CD4-positive, alpha-beta T cell treated with Interleukin-10 for 1 hour (primary cell): ENCODE measurements around the gene ST6GALNAC3.

Source experiments
- DNase-seq: peaks from one replicate; pipeline ENCODE4 v3.0.0-alpha.2; 2020

ST6GALNAC3 gene

DNA sequence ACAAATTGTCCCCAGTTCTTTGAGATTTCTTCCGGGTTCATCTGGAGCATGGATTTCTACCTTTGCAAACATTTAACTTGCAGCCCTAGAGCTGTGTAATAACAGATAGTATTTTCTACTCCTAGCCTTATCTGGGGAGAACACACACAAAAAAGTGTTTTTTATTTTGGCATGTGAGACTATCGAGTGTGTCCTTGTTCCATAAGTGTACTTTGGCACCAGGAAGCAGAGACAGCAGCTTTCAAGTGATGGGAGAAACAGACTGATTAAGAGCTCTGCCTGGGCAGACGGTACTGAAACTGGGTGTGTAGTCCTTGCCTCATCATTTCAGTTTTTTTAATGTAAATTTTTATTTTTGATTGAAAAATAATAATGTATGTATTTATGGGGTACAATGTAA lies 297.4 kb downstream of the ST6GALNAC3 start:
- no peak for DNase-seq

DNA sequence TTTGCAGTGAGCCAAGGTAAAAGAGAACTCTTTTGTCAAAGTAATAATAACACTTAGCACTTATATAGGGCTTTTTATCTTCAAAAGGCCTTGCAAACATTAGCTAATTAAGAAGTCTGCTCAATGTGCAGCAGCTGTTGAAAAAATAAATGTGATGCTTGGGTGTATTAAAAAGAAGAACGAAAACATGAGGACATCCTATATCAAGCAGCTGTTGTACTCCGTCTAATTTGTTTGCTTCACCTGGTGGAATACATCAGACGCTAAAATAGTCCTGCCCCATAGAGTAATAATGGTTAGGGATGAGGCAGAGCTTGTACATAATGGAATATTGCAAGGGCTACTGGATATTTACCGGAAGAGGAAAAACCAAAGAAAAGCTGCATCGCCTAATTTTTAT lies 299.5 kb downstream of the ST6GALNAC3 start:
- no peak for DNase-seq

DNA sequence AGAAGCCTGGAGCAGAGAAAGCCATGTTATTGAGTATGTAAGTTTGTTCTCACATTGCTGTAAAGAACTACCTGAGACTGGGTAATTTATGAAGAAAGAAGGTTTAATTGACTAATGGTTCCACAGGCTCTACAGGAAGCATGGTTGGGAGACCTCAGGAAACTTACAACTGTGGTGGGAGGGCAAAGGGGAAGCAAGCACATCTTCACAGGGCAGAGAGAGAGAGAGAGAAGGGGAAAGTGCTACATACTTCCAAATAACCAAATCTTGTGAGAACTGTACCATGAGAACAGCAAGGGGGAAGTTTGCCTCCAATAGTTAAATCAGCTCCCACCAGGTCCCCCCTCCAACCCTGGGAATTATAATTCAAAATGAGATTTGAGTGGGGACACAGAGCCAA lies 302.7 kb downstream of the ST6GALNAC3 start:
- DNase-seq = no peak

DNA sequence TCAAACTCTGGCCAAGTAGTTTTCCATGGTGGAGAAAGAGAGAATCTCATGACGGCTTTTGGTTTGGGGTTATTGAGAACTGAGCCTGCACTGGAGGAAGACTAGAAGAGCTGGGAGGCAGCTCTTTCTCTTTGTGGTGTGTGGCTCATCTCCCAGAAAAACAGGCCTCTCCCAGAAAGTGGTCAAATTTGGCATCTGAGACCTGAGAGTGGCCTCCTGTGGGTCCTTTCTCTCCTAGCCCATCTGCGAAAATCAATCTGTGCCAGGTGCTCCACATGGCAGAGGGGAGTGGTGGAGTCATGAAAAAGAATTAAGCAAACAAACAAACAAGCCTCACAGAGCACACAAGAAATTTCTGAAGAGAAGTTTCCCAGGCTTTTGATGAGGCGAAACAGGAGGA lies 305.0 kb downstream of the ST6GALNAC3 start:
- no peak for DNase-seq

DNA sequence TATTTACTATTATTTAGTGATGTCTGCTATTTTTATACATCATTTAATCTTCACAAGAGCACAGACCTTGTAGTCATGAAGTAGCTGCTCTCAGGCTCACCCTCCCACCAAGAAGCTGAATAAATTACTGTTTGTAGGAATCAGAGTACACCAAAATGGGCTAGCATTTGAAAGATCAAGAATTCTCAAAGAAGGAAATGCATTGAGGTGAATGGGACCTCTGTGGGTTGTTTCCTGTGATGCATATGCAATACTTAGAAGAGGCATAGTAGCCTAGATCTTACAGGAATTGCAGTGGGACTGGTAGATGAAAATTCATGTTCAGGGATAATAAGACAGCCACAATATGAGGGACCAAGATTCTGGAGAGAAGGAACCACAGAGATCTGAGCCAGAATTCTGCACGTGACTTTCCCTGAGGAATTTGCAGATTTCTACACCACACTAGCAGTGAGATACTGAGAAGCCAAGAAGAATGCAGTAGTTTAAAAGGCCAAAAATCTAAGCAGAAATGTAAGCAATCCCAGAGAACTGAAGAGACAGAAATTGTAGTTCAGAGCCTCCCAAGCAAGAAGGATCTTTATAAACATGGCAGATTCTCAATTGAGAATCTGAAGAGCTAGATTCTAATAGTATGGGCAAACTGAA lies 307.0 kb downstream of the ST6GALNAC3 start:
- DNase-seq = no peak

DNA sequence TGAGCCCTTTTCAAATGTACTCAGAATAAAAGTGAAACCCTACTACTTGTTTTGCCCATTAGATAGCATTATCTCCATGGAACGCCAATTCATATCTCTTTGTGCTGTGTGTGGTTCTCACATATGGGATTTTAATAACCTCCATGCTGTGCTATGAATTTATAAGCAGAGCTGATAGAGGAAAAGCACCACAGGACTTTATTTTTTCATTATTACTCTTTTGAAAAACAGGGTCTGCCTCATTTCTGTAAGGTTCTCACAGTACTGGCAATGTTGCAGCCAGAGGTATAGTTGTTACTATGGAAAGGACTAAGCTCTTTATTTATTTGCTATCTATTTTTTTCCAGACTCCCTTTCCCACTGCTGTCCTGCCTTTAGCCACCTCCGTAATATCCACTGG lies 313.7 kb downstream of the ST6GALNAC3 start:
- DNase-seq = no peak

DNA sequence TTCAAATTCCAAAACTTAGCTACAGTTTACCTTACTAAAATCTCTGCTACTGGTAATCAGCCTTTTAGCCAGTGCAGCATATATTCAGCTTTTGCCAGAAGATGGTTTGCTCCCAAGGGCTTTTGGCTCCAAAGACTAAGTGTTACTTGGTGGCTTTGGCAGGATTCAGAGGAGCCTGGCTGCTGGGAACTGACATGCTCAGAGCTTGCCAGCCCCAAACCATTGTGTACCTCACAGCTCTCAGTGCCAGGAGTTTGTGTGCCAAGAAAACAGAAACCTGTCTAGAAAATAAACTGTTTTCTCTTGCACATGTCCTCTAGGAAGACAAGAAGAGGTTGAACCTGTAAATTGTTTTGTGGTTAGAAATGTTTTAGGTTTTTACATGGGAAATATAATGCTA lies 315.9 kb downstream of the ST6GALNAC3 start:
- no peak for DNase-seq

DNA sequence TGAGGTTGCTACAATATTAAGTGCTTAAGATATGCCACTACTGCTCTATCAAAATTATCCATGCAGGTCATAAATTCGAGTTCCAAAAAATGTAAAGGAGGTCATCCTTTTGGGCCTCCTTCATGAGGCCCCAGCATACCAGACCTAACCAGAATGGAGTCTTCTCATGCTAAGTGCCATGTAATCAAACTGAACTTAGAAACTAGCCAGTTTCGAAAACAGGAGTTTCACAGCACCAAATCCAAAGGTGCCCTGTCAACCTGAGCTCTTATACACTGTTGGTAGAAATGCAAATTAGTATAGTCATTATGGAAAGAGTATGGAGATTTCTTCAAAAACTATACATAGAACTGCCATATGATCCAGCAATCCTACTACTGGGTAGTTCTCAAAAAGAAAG lies 320.5 kb downstream of the ST6GALNAC3 start:
- DNase-seq = no peak

DNA sequence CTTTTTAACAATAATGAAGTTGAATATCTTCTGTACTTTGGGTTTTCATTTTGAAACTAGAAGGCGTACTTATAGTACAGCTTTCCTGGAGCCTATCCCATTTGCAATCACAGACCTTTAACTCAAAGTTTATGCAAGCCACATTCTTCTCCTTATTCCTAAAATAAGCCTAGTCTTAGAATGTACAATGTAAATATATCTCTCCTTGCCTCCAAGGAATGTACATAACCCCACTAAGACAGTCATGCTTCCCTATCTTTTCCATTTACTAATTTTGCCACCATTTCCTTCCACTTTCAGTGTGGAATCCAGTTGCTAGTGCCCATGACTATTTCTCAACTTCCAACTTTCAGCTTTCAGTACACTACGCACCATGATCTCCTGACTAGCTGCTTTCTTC lies 327.6 kb downstream of the ST6GALNAC3 start:
- no peak for DNase-seq

DNA sequence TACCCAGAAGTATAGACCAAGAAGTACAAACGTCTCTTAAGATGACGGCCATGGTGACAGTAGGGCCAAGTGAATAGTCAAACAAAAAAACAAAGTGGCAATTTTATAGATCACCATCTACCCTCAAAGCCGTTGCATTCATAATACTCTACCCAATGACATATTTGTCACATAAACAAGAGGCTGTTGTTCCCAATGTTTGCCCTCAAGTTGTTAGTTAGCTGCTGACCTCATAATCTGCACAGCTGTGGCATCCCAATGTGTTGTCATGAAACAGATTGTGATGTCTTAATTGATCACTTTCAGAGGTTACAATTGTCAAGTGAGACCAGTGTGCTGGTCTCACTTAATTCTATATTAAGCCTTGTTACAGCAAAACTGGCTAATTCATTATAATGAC lies 333.8 kb downstream of the ST6GALNAC3 start:
- no peak for DNase-seq

DNA sequence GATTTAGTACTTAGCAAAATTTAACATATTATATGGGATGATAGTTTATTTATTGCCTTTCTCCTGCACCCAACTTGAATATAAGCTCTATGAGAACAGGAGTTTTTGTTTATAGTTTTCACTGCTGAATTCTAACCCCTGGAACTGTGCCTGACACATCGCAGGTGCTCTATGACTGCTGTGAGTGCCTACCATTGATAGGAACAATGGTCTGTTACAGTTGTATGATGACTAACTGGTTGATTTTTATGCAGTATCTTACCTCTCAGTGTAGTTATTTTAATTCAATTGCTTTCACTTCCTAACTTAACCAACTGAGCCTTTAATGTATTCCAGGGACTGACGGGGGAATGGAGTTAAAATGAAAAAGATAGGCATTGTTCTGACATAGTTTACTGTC lies 336.0 kb downstream of the ST6GALNAC3 start:
- DNase-seq = no peak

DNA sequence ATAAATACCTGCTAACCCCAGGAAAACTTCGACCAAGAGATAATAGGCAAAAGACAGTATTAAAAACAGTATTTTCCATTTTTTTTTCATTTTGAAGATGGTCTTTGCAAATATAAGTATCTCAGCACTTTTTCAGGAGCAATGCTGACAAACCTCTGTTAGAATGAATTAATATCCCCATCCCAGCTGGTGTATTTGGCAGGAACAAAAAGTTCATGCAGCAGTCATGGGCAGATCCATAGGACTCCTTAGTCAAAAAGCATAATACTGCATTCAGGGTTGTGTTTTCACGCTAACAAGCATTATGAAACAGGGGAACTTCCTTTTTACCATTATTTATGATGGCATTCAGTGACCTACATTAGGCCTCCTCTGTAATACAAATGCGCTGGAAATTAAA lies 344.0 kb downstream of the ST6GALNAC3 start:
- DNase-seq = no peak

DNA sequence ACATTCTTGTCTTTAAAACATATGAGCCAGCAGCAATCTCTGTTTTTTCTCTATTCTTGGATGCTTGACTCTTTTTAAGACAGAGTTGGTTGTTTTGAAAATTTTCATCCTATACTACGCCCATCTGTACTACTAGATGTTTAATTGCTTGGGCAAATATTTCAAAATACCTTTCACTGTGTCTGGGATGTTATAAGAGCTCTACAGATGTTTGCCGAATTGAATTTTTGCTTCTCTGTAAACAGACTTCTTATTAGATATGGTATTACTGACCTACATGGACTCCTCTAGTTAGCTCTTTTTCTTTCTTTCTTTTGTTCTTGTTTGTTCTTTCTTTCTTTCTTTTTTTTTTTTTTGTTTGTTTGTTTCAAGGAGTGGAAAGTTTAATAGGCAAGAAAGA lies 345.1 kb downstream of the ST6GALNAC3 start:
- no peak for DNase-seq

DNA sequence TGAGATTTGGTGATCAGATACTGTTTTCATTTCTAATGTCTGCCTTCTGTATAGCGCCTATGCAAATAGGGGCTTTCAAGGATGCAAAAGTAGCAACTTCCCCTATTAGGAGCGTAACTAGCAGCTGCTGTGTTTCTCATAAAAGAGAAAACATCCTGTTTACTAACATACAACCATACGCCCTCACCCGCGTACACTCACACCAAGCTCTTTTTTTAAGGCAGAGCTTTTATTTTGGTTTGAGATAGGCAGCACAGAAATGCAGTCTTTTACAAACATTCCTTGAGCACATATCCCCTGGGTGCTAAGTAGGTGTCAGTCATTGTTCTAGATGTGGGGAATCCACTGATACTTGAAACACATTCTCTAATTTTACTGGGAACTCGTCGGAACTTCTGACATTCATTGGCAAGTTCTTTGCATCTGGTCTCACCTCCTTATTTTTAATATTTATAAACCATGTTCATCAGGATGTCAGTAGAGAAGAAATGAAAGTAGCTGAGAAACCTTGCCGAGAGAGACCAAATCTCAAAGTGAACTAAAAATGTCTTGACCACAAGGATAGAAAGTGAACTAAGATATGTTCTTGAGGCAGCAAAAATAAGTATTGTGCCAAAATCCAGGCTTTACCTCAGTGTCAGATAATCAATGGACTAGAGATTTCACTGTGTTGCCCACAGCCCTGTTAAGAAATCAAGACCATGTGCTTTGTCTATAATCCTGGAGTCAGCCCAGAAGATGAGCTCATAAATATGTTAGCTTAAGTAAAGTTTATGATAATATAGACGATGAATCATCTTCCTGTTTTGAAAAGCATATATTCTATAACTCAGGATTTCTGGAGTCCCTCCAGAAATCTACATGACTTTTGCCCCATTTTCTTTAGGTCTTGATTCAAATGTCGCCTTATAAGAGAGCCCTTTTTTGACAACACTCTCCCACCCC lies 350.9 kb downstream of the ST6GALNAC3 start:
- DNase-seq = no peak

DNA sequence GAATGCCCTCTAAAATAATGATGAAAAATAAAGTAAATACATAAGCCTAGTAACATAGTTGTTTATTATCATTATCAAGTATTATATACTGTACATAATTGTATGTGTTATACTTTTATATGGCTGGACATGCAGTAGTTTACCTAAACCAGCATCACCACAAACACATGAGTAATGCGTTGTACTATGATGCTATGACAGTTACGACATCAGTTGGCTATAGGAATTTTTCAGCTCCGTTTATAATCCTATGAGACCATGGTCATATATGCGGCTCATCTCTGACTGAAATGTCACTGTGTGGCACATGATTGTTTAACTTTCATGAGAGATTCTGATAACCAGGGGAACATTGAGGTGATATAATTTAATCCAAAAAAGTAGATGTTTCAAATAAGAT lies 352.1 kb downstream of the ST6GALNAC3 start:
- no peak for DNase-seq

DNA sequence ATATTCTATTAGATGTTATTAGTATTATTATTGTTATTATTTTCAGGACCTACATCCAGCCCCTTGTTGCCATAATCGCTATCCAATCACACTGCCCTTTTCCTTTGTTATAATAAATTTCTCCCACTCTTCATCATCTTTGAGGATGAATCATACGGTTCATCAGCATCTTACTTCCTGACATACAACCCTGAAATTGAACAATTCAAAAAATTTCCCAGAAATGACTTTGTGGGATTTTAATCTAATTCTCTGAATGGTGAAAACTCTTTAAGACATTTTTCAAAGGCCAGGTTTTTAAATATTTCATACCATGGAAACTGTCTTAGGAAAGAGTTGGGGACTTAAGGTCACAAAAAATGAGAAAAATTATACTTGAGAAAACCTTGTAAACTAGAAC lies 353.5 kb downstream of the ST6GALNAC3 start:
- no peak for DNase-seq

DNA sequence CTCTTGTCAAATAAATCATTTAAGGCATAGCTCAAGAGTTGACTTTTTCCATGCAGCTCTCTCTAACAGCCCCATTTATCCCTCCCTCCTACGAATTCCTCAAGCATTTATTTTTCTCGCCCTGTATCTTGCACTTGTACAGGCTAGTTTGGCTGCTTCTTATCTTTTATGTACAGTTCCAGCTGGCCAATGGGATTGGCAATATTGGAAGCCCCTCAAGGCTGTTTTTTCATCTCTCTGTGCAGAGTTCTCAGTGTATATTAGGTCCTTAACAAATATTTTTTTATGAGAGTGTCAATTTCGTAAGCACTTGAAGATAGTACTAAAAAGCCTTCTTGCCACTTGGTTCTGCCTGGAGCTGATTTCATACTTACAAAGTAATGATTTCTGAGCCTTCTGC lies 356.0 kb downstream of the ST6GALNAC3 start:
- no peak for DNase-seq

DNA sequence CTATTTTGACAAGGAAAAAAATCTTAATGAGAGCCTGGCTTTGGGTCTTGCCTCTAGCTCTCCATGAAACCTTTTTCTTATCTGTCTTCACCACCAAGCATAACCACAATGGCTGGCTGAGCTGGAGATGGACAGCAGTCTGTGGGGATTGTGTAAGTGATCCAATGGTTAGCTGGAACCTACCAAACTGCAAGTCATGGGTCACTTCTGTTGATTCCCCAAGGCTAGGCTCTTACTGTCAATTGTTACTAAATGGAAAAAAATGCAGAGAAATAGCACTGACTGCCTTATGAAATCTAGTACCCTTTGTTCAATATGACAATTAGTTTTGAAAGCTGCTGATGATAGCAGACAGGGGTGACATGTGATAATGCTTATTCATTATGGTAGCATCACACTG lies 359.0 kb downstream of the ST6GALNAC3 start:
- no peak for DNase-seq

DNA sequence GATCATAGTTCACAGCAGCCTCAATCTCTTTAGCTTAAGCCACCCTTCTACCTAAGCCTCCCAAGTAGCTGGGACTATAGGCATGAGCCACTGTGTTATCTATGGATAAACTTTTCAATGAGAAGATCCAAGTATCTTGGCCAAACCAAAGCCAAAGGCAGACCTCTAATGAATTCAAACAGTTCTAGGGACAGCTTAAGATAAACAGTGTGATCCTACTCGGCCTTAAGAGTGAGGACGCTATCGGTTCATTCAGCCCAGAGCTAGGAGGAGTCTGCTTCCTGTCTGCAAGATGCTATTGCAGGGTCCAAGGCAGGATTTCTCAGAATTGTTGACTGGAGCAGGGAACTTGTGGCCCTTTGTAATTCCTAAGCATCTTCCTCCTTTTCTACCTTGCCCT lies 368.7 kb downstream of the ST6GALNAC3 start:
- DNase-seq = no peak

DNA sequence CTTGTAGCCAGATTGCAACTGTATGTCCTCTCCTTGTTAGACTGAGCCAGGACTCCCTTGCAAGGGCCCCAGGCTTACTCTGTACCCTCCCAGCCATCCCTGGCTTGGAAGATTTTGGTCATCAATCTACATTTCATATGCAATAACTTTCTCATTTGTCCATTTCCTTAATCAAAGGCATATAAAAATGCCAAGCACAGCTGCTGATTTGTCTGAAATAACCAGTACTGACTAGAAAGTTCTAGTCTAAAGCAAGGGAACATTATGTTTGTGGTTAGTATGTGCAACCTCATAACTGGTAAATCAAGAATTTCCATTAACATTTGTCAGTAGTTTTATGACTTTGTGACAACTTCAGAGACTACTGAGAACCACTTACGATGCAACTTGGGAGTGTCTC lies 370.2 kb downstream of the ST6GALNAC3 start:
- DNase-seq = no peak

DNA sequence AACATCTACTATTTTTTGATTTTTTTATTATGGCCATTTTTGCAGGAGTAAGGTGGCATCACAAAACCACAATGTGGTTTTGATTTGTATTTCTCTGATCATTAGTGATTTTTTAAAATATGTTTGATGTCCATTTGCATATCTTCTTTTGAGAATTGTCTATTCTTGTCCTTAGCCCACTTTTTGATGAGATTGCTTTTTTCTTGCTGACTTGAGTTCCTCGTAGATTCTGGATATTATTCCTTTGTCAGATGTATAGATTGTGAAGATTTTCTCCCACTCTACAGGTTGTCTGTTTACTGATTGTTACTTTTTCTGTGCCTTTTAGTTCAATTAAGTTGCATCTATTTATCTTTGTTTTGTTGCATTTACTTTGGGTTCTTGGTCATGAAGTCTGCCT lies 375.7 kb downstream of the ST6GALNAC3 start:
- DNase-seq = no peak

DNA sequence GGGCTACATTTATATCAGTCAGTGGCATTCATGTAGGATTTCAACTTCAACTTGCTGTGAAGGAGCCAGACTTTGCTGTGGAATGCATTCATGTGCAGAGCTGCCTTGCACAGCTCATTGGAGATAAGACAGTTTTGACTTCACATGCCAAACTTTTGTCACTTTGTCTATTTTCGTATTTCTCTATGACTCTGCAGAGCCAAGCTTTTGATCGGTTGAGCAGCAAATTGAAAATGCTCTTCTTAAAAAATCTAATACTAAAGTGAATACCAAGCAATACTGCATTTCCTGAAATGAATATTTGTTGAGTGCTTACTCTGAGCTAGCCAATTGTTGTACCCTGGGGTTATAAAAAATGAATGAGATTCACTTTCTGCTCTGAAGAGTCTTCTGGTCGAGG lies 388.7 kb downstream of the ST6GALNAC3 start:
- no peak for DNase-seq

DNA sequence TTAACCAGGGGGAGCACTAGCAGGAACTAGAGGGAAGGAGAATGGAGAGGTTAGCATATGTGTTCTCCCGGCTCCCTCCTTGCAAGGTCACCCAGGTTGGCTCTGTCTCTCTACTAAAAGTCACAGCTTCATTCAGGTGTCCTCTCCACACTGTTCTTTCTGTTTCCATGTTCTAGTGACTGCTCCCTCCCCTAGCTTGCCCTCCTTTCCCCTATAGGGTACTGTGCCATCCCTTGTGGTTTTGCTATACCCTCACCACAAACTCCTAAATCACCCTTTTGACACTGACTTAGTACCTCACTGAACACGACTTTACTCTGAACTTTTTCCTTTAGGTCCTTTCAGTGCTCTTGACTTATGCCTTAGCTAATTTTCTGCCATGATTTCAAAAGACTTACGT lies 389.3 kb downstream of the ST6GALNAC3 start:
- DNase-seq = no peak

DNA sequence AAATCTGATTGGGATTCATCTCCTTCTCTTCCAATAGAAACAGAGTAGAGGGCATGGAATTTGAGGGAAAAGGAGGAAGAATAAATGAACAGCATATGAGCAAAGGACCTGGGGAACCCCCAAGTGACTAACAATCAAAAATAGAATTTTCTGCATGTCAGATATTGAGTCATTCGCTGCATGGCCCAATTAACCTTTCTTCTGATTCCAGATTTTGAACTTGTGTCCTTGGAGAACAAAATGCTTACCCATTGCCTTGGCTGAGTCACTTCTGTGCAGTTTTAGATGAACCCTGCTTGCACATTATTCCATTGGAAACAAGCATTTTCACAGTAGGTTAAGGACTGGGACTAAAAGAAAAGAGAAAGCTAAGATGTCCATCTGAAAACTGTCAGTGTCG lies 390.5 kb downstream of the ST6GALNAC3 start:
- DNase-seq = no peak

DNA sequence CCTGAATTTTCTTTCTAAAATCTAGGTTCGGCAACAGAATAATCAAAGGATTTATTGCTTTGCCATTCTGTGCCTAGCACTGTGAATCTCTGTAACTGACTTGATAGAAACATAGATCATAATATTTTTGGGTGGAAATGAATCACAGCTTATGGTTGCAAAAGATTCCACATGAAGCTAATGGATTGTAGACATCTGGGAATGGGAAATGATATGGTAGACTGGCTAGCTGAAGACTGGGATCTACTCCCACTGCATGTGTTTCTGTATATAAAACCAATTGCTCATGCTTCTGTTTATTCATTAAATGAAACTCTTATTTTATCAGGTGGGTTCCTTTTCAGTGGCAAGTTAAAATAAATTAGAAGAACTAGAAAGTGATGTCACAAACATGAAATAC lies 395.6 kb downstream of the ST6GALNAC3 start:
- no peak for DNase-seq
